Lung microvascular endothelial cell (primary cell): ENCODE measurements around the gene ABCB11. TPM values are rescaled to one million over a fixed set of nuclear protein-coding genes. Genes with fewer than 3 reads are reported as not detected.

Source experiments
- DNase-seq, 2 donors: peaks; one replicate each; pipeline versions ENCODE4 v3.0.0 to v3.0.0-alpha.2; 2010; ENCODE audit warnings: low read depth in 2 of 2
- total RNA-seq: library from RNA; depleted of rRNA; stranded (reverse); fragments of >200 nt; gene quantifications from 2 replicates; pipeline ENCODE4 v1.2.1, GENCODE V29; 2014

The ABCB11 gene
- total RNA-seq, 1 donor from 2014 or later: not detected

DNA sequence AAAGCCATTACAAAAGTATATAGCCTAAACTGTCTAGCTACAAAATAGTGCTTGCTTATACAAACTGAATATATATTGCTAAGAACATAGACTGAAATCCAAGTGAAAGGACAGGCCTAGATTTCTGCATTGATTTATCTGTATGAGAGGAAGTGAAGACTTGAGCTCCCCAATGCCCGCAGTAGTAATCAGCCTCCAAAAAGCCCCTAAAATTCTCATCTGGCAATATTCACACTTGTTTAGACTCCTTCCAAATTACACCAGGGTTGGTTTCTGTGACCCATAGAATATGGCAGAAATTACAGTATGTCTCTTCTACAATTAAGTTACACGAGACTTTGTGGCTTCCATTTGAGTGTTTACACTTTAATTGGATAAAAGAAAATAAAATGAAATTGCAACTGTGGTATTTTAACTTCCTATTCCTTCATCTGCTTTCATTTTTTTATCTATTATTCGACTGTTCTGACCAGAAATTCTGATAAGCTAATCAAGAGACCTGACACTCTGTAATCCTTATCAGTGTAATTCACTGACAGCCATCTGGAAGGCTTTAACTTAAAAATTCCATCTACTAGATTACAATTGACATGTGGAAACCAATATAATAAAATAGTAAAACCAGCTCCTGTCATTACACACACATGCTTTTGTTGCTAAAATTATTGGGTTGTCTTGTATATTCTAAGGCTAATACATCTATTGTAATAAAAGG, 21.1 kb downstream of the ABCB11 start:
- DNase-seq: no peak

DNA sequence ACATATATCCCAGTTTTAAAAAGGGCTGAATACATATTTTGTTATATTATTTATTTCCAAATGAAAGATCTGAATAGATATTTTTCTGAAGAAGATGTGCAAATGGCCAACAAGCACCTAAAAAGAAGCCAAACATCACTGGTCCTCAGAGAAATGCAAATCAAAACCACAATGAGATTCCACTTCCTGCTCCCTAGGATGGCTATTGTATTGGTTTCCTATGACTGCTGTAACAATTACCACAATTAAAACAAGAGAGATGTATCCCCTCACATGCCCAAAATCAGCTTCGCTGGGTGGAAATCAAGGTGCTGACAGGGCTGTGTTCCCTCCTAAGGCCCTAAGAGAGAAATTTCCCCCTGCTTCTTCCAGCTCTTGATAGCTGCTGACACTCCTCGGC, 23.2 kb downstream of the ABCB11 start:
- DNase-seq: peak in 1 of 2 donors; percentile 33

DNA sequence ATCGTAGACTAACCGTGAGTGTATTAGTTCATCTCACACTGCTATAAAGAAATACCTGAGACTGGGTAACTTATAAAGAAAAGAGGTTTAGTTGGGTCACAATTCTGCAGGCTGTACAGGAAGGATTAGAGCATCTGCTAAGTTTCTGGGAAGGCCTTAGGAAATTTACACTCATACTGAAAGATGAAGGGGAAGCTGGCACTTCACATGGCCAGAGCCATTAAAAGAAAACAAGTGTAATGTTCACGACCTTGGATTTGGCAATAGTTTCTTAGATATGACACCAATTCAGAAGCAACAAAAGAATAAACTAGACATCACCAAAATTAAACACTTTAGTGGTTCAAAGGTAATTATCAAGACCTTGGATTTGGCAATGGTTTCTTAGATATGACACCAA, 23.8 kb downstream of the ABCB11 start:
- DNase-seq: no peak

DNA sequence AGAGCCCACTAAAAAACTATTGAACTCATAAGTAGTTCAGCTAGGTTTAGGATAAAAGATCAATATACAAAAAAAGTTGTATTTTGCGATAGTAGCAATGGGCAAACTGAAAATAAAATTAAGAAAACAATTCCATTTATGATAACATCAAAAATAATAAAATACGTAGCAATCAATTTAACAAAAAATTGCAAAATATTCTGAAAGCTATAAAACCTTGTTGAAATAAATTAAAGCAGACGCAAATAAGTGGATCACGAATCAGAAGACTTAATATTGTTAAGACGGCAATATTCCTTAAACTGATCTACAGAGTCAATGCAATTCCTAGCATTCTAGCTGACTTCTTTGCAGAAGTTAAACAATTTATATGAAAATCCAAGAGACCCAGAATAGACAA, 24.5 kb downstream of the ABCB11 start:
- no peak for DNase-seq

DNA sequence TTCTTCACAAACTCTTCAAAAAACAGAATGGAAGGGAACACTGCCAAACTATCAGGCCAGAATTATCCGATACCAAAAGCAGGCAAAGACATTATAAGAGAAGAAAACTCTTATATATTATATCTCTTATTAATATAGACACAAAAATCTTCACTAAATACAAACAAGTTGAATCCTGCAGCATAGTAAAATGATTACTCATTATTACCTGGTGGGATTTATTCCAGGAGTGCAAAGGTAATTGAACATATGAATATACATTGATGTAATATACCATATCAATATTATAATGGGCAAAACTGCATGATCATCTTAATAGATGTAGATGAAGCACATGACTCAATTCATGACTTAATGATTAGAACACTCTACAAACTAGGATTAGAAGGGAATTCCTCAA, 25.1 kb downstream of the ABCB11 start:
- DNase-seq: no peak

DNA sequence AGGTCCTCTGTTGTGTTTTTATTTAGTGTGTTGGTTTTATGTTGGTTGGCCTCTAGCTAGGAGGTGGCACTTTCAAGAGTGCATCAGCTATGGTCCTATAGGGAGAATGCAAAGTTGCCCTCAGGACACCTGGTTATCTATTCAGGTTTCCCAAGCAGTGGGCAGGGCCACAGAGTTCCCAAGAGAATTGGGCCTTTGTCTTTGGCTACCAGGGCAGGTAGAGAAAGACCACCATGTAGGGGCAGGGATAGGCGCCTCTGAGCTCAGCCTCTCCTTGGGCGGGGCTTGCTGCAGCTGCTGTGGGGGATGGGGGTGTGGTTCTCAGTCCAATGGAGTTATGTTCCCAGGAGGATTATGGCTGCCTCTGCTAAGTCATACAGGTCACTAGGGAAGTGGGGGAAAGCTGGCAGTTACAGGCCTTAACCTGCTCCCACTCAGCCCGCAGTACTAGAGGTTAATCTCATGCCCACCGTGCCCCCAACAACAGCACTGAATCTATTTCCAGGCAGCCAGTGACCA, 26.0 kb downstream of the ABCB11 start:
- DNase-seq: no peak

DNA sequence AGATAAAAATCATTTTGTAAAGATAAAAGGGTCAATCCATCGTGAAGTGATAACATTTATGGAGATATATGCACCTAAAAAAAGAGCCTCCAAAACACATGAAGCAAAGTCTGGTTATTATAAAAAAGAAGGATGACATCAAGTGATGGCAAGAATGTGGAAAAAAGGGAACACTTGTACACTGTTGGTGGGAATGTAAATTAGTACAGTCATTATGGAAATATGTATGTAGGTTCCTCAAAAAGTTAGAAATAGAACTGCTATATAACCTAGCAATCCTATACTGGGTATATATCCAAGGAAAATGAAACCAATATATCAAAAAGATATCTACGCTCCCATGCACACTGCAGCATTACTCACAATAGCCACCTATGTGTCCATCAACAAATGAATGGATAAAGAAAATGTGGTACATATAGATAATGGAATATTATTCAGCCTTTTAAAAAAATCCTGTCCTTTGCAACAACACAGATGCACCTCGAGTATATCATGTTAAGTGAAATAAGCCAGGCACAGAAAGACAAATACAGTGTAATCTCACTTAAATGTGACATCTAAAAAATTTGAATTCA, 28.9 kb downstream of the ABCB11 start:
- DNase-seq: no peak

DNA sequence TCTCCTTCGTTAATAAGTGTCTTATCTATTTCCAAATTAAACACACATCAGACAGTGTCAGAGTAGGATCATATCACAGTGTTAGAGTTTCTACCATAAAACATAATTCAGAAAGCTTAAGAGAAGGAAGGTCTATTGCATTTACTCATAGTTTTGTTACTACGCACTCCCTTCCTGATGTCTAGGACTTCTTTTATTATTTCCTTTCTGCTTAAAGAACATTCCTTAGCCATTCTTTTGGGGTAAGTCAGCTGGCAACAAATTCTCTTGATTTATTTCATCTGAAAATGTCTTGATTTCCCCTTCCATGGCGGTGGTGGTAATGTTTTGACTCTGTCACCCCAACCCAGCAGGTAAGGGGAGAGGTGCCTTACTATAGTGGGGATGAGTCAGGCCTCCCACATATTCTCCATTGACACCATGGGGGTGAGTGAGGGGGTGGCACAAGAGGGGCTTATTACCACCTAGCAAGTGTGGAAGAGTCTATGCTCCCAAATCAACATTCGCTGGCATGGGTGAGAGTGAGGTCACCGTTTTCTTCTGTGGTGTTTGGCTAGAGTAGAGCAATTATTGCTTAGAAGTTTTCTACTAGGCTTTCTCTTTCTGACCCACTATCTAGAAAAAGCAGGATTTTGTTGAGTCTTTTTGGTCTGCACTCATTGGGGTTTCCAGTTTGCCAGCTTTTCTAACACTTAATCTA, 29.9 kb downstream of the ABCB11 start:
- DNase-seq: peak in 1 of 2 donors; percentile 82

DNA sequence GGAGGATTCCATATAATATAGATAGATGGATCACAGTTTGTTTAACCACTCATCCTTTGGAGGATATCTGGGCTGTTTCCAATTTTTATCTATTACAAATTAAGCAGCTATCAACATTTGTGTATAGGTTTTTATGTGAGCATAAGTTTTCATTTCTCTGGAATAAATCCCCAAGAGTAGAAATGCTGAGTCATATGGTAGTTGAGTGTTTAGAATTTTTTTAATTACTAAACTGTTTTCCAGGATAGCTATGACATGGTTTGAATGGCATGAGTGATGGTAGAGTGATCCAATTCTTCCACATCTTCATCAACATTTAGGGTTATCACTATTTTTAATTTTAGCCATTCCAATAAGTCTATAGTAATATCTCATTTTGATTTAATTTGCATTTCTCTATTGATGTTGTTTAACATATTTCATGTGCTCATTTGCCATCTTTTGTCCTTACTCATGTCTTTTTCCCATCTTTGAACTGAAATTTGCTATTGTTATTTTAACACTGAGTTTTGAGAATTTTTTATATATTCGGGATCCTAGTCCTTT, 31.4 kb downstream of the ABCB11 start:
- peak in 1 of 2 donors; percentile 43 for DNase-seq

DNA sequence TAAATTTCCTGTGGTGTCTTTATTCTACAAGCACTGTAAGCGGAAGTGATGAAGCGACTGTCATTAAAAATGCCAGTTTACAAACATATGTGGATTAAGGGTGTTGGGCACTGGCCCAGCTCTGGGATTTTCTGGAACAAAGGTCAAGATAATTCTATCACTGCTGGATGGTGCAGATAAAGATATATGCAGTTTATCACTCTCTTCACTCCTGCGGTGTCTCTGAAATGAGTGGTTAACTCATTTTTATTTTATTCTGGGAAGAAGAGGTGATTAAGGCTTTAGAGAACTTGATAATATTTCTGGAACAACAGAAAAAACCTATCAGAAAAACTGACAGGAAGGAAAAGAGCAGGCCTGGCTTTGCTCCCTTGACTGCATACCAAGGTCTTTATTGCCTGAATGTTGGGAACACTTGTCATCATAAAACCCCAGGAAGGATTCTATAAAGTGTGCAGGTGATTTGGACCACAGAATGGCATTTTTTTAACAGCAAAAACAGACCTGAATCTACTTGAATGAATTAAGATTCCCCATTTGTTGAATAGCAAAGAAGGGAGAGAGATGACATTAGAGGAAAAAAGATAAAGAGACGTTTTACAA, 32.4 kb downstream of the ABCB11 start:
- peak in 1 of 2 donors; percentile 13 for DNase-seq

DNA sequence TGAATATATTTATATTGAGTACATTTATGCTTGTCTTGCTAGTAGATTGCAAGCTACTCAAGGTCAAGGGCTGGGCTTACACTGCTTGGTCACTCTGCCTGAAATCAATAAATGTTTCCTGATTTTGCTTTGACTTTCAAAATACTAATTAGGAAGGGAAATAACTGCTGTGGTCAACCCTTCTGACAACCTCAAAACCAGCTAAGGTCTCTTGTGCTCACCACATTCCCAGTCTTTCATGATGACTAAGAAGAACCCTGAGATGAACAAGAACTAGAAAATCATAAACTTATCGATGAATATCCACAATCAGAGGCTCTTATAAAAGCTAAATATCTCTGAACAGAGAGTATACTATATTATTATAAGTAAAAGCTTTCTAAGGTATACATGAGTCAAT, 33.3 kb downstream of the ABCB11 start:
- DNase-seq: peak in 1 of 2 donors; percentile 13

DNA sequence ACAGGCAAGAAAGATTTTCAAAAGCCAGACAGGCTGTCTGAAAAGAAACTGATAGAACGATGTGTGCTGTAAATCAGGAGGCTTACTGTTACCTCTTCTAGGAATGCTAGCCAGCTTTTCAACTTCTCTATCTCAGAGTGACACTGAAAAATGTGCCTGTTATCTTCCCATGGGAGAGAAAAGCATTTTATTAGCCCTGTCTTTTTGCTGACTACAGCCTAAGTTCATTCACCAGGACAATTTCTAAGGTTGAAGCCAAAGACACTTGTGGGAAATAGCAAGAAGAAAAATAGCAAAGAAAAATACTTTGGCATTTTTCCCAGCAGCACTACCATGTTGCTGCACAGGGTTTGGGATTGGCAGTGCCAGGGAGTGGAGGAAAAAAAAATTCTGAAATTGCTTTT, 34.0 kb downstream of the ABCB11 start:
- no peak for DNase-seq

DNA sequence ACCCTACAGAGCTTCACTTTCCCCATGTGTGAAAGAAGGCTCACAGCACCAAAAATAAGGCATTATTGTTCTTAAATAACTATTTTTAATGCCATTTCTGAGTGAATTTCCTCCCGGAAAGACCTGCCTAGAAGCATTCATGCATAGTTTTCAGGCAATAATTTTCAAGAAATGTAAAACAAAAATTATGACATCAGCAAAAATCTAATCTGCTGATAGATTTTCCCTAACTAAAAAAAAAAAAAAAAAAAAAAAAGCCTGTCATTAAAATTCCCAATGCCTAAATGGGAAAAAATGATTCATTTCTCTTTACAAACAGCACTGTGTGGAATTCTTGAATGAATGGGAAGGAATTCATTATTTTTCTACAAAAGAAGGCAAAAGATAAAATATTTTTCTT, 35.4 kb downstream of the ABCB11 start:
- peak in 1 of 2 donors; percentile 15 for DNase-seq

DNA sequence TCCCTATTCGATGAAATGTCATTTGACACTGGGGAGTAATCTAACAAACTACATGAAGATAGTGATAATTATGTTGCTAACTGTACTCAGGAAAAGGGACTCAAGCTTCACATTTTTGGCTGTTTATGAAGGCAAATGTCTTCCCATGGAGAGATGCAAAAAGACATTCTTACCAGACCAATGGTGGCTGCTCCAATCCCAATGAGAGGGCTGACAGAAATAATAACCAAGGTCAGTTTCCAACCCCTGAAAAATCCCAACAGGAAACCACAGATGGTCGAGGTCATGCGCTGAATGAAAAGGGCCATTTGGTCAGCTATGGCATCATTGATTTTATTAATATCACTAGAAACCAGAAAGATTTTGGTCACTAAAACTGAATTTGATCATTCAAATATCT, 37.6 kb downstream of the ABCB11 start:
- peak; percentile 3 to 31 for DNase-seq

DNA sequence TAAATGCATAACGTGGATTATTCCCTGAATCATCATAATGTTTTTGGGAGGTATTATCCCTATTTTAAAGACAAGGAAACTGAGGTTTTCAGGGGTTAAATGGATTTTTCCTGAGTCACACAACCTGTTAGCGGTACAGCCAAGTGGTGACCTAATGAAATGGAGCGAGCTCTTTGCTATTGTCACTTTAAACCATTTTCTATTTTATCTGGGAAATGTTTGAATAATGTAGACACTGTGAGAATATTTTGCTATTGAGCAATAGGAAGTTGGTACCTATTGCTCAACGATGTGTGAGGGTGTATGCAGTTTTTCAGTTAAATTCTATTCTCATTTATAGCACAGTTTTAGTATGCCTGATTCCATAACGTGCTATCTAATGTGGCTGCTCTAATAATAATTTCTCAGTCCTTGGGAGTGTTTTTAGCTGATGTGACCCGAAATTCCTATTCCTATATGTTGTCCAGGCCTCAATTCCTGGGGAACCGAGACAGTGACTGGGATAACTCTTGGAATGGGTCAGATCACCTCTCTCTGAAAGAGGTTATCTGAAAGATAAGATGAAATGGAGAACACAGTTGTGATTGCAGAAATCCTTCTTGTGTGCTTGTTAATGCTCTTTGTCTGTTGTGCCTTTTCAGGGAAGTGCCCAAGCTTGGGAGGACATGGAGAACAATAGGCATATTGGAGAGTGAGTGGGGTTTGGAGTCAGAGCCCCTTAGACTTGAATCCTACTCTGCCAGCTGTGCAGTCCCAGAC, 38.4 kb downstream of the ABCB11 start:
- peak; percentile 55 to 75 for DNase-seq

DNA sequence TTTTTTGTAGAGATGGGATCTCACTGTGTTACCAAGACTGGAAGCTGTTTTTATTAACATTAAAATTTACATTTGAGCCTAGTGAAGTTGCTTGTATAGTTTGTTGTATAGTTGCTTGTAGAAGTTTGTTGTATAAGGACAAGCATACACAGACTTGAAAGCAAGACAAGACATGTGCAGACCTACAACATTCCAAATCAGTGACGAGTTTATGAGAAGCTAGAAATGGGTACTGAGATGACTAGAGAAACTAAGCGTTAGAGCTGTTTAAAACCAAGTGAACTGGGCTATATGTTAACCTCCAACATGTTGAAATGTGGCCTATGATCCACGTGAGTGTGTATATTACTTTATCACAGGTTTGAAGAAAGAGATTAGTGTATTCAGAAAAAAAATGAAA, 39.1 kb downstream of the ABCB11 start:
- DNase-seq: peak; percentile 4 to 24

DNA sequence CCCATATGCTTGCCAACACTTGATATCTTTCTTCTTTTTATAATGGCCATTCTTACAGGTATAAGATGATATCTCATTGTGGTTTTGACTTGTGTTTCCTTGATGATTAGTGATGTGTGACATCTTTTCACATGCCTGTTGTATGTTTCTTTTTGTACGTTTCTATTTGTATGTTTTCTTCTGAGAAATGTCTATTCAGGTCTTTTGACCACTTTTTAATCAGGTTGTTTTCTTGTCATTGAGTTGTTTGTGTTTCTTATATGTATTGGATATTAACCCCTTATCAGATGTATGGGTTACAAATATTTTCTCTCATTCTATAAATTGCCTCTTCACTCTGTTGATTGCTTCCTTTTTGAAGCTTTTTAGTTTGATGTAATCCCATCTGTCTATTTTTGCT, 42.4 kb downstream of the ABCB11 start:
- DNase-seq: no peak

DNA sequence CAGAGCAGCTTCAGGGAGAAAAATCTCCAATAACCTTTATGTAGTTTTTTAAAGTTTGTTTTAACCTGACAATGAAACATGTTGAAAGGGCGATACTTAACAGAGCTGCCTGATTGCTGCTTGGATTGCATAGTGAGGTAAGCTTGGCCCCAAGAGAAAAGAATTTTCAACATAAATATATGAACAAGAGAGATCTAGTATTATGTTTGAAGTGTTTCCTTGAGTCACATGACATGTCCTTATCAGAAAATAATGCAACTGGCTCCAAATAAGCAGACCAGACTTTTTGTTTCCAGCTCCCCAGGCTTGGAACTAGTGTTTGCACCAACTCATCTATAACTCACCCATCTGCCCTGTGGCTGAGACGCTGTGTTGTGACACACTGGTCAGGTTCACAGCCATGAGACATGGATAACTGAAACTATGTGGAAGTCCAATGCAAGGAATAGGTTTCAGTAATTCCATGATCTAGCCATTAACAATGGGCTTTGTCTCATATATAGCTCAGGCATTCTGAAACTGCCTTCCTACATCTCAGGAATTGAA, 44.7 kb downstream of the ABCB11 start:
- no peak for DNase-seq

DNA sequence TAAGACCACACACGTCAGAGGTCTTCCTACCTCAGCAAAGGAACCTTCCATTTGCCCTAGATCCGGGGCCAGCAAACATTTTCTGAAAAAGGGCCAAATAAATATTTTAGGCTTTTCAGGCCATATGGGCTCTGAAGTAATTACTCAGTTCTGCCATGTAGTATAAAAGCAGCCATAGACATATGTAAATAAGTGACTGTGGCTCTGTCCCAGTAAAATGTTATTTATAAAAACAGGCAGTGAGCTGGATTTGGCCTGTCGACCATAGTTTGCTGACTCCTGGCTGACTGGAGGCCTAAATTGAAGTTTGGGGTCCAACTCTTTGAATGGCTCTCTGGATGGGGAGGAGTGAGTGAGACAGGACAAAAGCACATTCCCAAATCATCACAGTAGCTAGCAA, 49.5 kb downstream of the ABCB11 start:
- DNase-seq: no peak

DNA sequence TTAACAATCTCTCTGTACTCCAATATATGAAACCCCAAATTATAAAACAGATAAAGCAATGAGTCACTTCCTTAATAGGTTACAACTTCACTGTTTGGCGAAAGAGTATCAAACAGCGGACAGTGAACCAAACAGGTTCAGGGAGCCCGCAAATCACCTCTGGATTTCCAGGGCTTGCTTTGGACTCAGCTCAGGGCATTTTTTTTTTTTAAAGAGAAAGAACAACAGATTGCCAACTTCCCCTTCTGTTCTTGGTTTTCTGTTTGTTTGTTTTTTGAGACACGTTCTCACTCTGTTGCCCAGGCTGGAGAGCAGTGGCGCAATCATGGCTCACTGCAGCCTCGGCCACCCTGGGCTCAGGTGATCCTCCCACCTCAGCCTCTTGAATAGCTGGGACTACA, 52.7 kb downstream of the ABCB11 start:
- DNase-seq: no peak

DNA sequence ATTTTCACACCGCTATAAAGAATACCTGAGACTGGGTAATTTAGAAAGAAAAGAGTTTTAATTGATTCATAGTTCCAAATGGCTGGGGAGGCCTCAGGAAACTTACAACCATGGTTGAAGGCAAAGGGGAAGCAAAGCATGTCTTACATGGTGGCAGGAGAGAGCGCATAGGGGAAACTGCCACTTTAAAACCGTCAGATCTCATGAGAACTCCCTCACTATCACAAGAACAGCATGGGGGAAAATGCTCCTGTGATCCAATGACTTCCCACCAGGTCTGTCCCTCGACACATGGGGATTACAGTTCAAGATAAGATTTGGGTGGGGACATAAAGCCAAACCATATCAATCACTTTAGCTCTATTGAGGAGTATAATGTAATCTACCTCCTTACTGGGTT, 53.5 kb downstream of the ABCB11 start:
- no peak for DNase-seq
